ENCODE data around the gene DACH1. TPM values are rescaled to one million over a fixed set of nuclear protein-coding genes. Genes with fewer than 3 reads are reported as not detected.
"Not testable (repeated sequence)": the region's sequence is repeated elsewhere in the genome, so short reads cannot be mapped to it uniquely, and the experiment has no call there.

The DACH1 gene
- total RNA-seq, 2 donors from 2014 or later: 1.4 to 1.5 TPM

GRCh38 chr13:71789693-71790329 lies 77.2 kb downstream of the DACH1 start:
- intact Hi-C loops (cut with DNase I): no loop called here
- no peak for DNase-seq (ENCODE audit: low spot score)

- intact Hi-C loops (cut with DNase I): no loop called here
- DNase-seq (ENCODE audit: low spot score): no peak
Observed at GRCh38 chr13:71789037-71789436, 78.0 kb downstream of the DACH1 start.

- intact Hi-C loops (cut with DNase I): no loop called here
- DNase-seq (ENCODE audit: low spot score): no peak
Observed at GRCh38 chr13:71787414-71787813, 79.6 kb downstream of the DACH1 start.

GRCh38 chr13:71786875-71787274 lies 80.1 kb downstream of the DACH1 start:
- intact Hi-C loops (cut with DNase I): no loop called here
- DNase-seq (ENCODE audit: low spot score): no peak

DNA sequence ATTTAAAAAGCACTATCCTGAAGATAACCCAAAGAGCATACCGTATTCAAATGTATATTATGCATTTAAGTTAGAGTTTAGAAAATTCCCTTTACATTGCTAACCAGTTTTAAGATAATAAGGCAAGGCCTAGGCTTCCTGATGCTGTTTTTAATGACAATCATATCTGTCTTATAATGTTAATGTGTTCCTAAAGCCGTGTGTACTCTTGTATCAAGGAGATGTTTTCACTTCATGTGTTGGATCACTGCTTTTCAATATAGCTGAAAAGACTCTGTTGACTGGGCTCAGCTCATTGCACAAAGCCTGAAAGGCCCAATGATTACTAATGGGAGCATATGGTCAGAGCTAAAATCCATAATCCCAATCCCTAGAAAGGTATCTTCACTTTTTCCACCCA lies 81.6 kb downstream of the DACH1 start:
- intact Hi-C loops (cut with DNase I): no loop called here
- DNase-seq (ENCODE audit: low spot score): no peak

- no peak for DNase-seq (ENCODE audit: low spot score)
- intact Hi-C loops (cut with DNase I): no loop called here
Observed at GRCh38 chr13:71780546-71780945, 86.5 kb downstream of the DACH1 start.

- intact Hi-C loops (cut with DNase I); DNase-seq (ENCODE audit: low spot score): not testable (repeated sequence)
Observed at GRCh38 chr13:71778998-71779397, 88.0 kb downstream of the DACH1 start.

GRCh38 chr13:71775966-71776365 lies 91.0 kb downstream of the DACH1 start:
- DNase-seq (ENCODE audit: low spot score): no peak
- intact Hi-C loops (cut with DNase I): no loop called here

DNA sequence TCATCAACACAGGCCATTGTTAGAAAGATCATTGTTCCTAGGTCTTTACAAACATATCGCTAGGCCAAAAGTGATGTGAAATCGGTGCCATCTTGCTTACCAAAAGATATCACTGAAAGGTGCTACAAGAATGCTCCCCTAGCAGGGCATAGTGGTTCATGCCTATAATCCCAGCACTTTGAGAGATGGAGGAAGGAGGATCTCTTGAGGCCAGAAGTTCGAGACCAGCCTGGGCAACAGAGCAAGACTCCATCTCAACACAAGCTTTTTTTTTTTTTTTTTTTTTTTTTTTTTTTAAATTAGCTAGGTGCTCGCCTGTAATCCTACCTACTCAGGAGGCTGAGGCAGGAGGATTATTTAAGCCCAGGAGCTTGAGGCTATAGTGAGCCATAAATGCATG lies 92.1 kb downstream of the DACH1 start:
- no peak for DNase-seq (ENCODE audit: low spot score)
- intact Hi-C loops (cut with DNase I): no loop called here

DNA sequence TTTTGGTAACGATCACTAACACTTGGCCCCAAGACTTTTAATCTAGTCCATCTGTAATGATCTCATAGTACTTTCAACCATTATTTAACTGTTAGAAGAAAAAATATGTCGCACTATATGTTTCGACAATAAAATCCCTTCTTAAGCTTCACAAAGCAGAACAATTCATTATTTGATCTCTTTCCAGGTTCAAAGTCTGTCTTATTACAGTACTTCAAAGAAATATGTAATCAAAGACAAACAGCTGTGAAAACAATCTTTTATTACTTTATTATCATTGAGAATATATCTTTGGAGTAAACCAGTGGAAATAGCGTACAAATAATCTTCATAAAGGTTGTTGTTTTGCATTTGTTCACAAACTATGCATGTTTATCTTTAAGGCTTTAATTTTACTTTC lies 93.5 kb downstream of the DACH1 start:
- no peak for DNase-seq (ENCODE audit: low spot score)
- intact Hi-C loops (cut with DNase I): no loop called here

DNA sequence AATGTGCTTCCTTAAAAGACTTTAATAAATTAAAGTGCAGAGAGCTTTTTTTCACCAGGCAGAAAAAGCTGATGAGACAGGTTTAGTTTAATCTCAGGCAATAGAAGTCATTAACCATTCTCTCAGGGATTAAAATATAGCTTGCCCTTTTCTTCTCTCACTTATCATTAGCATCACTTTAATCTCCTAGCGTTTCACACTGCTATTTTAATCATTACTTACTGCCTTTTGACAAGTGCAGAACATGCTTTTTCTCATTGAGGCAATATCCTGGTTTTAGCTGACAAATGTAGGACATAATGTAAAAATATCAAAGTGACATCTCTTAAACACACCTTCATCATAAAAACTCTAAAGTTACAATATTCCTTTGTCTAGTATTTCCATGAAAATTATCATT lies 94.6 kb downstream of the DACH1 start:
- no peak for DNase-seq (ENCODE audit: low spot score)
- intact Hi-C loops (cut with DNase I): no loop called here

DNA sequence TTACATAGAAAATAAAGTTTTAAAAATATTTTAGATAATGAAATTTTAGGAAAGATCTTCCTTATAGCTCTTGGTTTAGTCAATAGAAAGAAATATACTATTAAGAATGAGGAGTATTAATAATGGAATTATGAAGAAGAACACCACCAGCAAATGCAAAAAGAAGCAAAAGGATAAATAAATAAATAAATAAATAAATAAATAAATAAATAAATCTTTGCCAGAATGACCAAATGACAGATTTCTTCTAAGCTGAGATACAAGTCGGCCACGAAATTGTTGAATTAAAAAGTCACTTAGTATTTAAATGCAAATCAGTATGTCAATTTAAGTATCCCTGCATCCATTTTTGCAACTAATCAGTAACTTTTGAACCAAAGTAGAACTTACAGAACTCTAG lies 95.9 kb downstream of the DACH1 start:
- intact Hi-C loops (cut with DNase I): loop anchor here in 1 of 2 donors (2.0 kb wide), 1 partner anchor 68 kb away; no protein-coding TSS in a partner anchor
- DNase-seq (ENCODE audit: low spot score): no peak

GRCh38 chr13:71770710-71771109 lies 96.3 kb downstream of the DACH1 start:
- intact Hi-C loops (cut with DNase I): loop anchor here in 1 of 2 donors (2.0 kb wide), 1 partner anchor 68 kb away; no protein-coding TSS in a partner anchor
- no peak for DNase-seq (ENCODE audit: low spot score)

- intact Hi-C loops (cut with DNase I): no loop called here
- no peak for DNase-seq (ENCODE audit: low spot score)
Observed at GRCh38 chr13:71768881-71769280, 98.1 kb downstream of the DACH1 start.

DNA sequence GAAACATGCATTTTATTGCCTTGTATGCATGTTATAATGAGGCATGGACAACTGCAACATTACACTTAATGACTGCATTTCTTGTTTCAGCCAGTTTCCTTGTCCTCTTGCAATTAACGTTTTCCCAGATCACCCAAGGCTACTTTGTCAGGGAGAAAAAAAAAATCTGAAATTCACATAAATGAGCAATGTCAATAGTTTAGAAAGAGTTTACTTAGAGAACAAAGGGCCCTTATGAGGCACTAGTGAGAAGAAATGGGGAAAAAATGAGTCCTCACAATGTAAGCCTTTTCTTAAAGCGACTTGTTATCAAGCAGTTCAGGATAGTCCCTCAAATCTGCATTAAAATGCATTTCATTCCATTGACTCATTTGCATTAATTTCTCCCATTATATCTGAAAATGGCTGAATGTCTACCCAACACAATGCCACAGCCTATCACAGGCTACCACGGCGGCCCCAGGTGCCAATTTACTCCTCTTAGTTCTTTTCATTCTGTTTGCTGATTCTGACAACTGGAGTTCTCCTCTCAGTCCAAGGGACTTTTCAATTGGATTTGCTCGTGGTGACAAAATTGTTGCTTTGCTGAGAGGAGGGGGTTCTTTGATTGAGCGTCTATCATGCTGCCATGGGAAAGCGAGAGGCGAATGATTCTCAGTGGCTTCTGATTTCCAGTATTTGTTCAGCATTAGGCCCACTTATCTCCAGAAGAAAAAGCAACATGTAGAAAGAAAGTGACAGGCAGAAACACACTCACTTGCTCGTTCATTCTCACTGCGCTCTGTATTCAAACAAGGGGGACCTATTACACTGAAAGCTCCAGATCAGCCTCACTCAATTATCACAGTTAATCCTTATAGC lies 107.1 kb downstream of the DACH1 start:
- intact Hi-C loops (cut with DNase I): no loop called here

DNA sequence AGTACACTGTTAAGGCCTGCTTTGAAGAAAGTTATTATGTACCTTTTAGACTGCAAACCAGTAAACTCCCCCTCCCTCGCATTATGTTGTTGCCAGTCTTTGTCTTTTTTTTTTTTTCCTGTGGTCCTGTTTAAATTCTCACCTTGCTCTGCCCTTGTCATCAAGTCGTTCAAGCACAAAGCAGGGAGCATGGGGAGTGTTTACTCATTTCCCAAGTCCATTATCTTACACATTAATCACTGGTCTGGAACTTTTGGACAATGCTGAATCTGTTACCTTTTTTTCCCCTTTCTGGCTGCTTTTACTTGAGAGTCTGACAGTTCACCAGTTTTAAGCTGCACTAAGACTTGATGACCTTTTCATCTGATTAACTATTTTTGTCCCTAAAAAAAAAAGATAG lies 108.2 kb downstream of the DACH1 start:
- intact Hi-C loops (cut with DNase I): no loop called here
- no peak for DNase-seq (ENCODE audit: low spot score)

More for the DNA sequence above, 107.1 kb downstream of the DACH1 start:
- DNase-seq (ENCODE audit: low spot score): no peak

- DNase-seq (ENCODE audit: low spot score): no peak
- intact Hi-C loops (cut with DNase I): no loop called here
Observed at GRCh38 chr13:71754407-71754974, 112.5 kb downstream of the DACH1 start.

DNA sequence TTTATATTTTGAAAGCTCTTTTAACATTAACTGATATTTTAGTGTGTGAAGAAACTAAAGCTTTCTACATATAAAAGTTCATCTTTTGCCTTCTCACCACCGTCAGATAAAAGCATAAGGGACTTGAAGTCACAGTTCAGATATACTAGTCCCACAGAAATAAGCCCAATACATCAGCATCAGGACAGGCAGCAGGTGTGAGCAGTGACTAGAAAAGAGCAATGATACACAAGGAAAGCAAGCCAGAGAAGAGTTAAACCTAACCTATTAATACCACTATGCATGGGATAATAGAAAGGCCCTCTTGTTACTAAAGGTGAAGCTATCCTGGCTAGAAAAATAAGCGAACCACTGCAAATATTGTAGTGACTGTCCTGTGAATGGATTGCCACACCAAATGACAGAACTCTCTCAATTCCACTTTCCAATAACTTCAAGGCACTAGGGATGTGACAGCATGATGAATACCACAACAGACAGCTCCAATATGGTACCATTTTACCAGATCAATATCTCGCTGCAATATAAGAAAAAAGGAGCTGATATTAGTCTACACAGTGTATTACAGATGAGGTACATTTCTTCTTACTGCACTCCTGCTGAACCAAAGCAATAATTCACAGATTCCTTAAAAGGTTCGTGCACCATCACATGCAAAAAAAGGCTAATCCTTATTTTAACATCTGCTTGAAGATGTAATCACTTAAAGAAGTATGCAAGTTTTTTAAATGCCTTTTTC lies 114.1 kb downstream of the DACH1 start:
- DNase-seq (ENCODE audit: low spot score): no peak
- intact Hi-C loops (cut with DNase I): no loop called here

- intact Hi-C loops (cut with DNase I): no loop called here
- DNase-seq (ENCODE audit: low spot score): no peak
Observed at GRCh38 chr13:71751073-71751472, 115.9 kb downstream of the DACH1 start.

DNA sequence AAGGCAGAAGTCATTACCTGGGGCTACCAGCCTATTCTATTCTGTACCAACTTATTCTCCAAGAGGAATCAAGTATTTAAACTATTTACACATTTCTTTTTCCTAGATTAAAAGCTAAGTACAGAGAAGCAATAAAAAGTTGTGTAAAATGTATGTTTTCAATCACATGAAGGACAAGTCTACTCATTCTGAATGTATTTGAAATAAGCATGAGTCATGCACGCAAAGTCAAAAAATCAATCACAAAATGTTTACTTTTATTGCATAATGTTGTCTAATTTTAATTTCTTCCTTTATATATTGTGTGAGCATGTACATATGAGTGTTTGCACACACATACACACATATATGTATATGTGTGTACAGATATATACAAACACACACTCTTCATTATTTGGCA lies 136.7 kb downstream of the DACH1 start:
- DNase-seq (ENCODE audit: low spot score): no peak
- intact Hi-C loops (cut with DNase I): no loop called here
